Measurements from ENCODE around the gene LY6G6F. TPM values are rescaled to one million over a fixed set of nuclear protein-coding genes. Genes with fewer than 3 reads are reported as not detected.

The LY6G6F gene
- total RNA-seq, 1 donor from 2014 or later: not detected

DNA sequence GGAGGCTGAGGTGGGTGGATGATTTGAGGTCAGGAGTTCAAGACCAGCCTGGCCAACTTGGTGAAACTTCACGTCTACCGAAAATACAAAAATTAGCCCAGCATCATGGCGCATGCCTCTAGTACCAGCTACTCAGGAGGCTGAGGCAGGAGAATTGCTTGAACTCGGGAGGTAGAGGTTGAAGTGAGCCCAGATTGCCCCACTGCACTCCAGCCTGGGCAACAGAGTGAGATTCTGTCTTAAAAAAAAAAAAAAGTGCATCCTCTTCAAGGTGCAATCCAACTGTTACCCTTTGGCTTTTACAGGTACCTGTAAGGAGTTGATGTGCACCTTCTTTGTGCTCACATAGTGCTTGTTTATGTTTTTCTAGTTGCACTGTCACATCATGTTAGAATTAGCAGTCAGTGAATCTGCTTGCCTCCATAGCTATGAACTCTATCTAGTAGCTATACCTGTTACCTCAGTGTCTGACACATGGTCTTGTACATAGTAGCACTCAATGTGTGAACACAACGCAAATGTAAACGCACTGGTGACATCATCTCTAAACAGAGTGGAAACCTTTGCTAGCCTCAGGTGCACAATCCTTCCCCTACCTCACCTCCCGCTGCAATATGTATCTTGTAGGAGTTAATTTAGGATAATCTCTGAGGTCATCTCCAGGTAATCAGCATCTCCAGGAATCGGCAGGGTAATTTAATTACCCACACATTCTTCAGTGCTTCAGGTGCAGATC, 42.8 kb downstream of the LY6G6F start:
- Mint-ChIP-seq H3K4me1 (ENCODE audit: unreplicated experiment) (peaks cover 11% of the 10 kb centered on the region), H3K4me3 (no peak overlapping the region), H3K27ac (no peak overlapping the region), H3K9me3 (no peaks in the 10 kb centered on the region), H3K27me3 (no peaks in the 10 kb centered on the region), H3K36me3 (peaks cover 4% of the 10 kb centered on the region)
- TF ChIP-seq, protein P1, sequence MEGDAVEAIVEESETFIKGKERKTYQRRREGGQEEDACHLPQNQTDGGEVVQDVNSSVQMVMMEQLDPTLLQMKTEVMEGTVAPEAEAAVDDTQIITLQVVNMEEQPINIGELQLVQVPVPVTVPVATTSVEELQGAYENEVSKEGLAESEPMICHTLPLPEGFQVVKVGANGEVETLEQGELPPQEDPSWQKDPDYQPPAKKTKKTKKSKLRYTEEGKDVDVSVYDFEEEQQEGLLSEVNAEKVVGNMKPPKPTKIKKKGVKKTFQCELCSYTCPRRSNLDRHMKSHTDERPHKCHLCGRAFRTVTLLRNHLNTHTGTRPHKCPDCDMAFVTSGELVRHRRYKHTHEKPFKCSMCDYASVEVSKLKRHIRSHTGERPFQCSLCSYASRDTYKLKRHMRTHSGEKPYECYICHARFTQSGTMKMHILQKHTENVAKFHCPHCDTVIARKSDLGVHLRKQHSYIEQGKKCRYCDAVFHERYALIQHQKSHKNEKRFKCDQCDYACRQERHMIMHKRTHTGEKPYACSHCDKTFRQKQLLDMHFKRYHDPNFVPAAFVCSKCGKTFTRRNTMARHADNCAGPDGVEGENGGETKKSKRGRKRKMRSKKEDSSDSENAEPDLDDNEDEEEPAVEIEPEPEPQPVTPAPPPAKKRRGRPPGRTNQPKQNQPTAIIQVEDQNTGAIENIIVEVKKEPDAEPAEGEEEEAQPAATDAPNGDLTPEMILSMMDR (conservative IDR thresholded peaks at IDR 0.05): no peak
- DNase-seq (ENCODE audit: extremely low spot score, unreplicated experiment): no peak

DNA sequence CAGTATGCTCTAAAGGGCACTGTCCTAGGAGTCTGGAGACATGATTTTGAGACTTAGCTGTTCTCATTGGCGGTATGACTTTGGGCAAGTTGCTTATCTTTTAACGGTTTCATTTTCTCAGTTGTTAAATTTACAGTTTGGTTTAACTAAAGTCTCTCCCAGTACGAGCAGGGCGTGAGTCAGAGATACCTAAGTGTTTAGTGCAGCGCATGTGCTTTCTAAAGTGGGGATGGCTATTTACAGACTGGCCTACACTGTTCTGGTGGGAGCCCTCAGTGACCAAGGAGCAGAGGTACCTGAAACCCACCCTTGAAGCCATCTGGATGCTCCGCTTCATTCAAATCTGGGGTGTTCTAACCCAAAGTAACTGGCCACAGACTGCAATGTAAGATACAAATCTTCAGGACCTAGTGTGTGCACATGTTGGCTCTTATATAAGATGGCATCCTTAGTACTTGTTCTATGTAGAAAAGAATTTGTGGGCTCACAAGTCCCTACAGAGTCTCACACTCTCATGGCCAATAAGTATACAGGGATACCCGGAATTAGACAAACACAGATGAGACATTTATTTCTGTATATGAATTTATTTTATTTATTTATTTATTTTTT, 43.9 kb downstream of the LY6G6F start:
- Mint-ChIP-seq H3K9me3 (no peaks in the 10 kb centered on the region), H3K36me3 (peaks cover 4% of the 10 kb centered on the region), H3K27me3 (no peaks in the 10 kb centered on the region), H3K4me1 (ENCODE audit: unreplicated experiment) (peaks cover 5% of the 10 kb centered on the region), H3K4me3 (no peak overlapping the region), H3K27ac (no peak overlapping the region)
- DNase-seq (ENCODE audit: extremely low spot score, unreplicated experiment): no peak
- TF ChIP-seq, protein P1 (conservative IDR thresholded peaks at IDR 0.05): no peak

DNA sequence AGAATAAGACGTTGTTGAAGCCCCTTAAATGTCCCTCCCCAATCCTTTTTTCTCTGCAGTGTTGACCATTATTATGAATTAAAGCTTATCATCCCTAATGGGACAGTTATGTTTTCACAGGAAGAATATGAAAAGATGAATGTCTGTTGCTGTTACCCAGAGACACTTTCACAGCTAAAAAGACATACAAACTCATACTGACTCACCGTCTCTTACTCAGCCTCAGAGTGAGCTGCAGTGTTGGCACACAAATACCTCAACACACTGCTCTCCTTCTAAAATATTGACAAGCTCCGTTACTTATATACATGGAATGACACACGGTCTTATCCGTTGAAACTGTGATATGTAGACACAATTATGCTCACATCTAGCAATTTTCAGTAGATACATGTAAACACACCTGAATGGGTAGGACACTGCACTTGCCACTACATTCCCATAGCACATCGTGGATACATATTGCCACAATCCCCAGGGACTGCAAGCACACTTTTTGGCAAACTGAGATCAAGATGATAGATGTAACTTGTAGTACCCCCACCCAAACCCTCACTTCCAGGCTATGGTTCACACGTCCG, 46.2 kb downstream of the LY6G6F start:
- TF ChIP-seq, protein P1 (conservative IDR thresholded peaks at IDR 0.05): no peak
- Mint-ChIP-seq H3K9me3 (no peaks in the 10 kb centered on the region), H3K27ac (no peak overlapping the region)

DNA sequence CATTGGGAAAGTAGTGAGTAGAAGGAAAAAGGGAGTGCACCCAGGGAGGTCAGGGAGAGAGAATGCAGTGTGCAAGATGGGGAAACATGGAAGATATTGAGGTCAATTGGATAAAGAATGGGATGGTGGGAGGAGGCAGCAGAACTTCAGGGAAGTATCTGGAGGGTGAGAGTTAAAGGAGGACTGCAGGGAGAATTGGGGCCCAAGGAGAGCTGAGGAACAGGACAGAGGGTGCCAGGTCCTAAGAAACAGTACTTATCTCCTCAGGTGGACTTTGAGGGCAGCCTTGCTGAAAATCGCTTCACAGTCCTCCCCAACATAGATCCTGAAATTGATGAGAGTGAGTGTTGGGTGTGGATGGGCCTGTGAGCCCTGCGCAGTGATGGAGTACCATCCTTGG, 51.6 kb downstream of the LY6G6F start:
- Mint-ChIP-seq H3K27me3 (no peaks in the 10 kb centered on the region), H3K27ac (no peak overlapping the region), H3K4me3 (no peak overlapping the region), H3K9me3 (no peaks in the 10 kb centered on the region), H3K4me1 (ENCODE audit: unreplicated experiment) (peaks cover 2% of the 10 kb centered on the region), H3K36me3 (peaks cover 18% of the 10 kb centered on the region)
- DNase-seq (ENCODE audit: extremely low spot score, unreplicated experiment): no peak
- TF ChIP-seq, protein P1 (conservative IDR thresholded peaks at IDR 0.05): no peak

More for the DNA sequence above, 46.2 kb downstream of the LY6G6F start:
- DNase-seq (ENCODE audit: extremely low spot score, unreplicated experiment): no peak
- H3K27me3 Mint-ChIP-seq: no peaks in the 10 kb centered on the region
- H3K4me3 Mint-ChIP-seq: no peak overlapping the region
- no peaks in the 10 kb centered on the region for H3K36me3 Mint-ChIP-seq
- H3K4me1 Mint-ChIP-seq (ENCODE audit: unreplicated experiment): no peaks in the 10 kb centered on the region

Small RNA genes within 50 kb of the gene (microRNA-seq; reads per million reads assigned to microRNA genes)
- gene MIR4646: 1.1 reads per million

Other genes starting within 250 kb of the LY6G6F start
- gene MICB, start 208.7 kb upstream of the LY6G6F start, total RNA-seq (ENCODE audit: low replicate concordance): 0.14 and 0.86 TPM in 2 replicates
- gene MCCD1, start 177.9 kb upstream of the LY6G6F start, total RNA-seq (ENCODE audit: low replicate concordance): not detected in 2 replicates
- 410 and 636 TPM in 2 replicates for gene DDX39B, start 164.9 kb upstream of the LY6G6F start, total RNA-seq (ENCODE audit: low replicate concordance)
- 1.6 and 5.9 TPM in 2 replicates for gene ATP6V1G2, start 160.3 kb upstream of the LY6G6F start, total RNA-seq (ENCODE audit: low replicate concordance)
- gene NFKBIL1, start 159.3 kb upstream of the LY6G6F start, total RNA-seq (ENCODE audit: low replicate concordance): 21.1 and 24.2 TPM in 2 replicates
- gene LTA, start 134.6 kb upstream of the LY6G6F start, total RNA-seq (ENCODE audit: low replicate concordance): 0.22 TPM in 1 of 2 replicates, not detected in the other
- gene TNF, start 131.3 kb upstream of the LY6G6F start, total RNA-seq (ENCODE audit: low replicate concordance): not detected in 2 replicates
- 0.34 and 1.0 TPM in 2 replicates for gene LTB, start 124.4 kb upstream of the LY6G6F start, total RNA-seq (ENCODE audit: low replicate concordance)
- gene LST1, start 120.6 kb upstream of the LY6G6F start, total RNA-seq (ENCODE audit: low replicate concordance): not detected in 2 replicates
- gene NCR3, start 113.9 kb upstream of the LY6G6F start, total RNA-seq (ENCODE audit: low replicate concordance): not detected in 2 replicates
- 0.59 and 3.8 TPM in 2 replicates for gene AIF1, start 91.6 kb upstream of the LY6G6F start, total RNA-seq (ENCODE audit: low replicate concordance)
- 151 and 235 TPM in 2 replicates for gene PRRC2A, start 86.2 kb upstream of the LY6G6F start, total RNA-seq (ENCODE audit: low replicate concordance)
- 334 and 378 TPM in 2 replicates for gene BAG6, start 54.2 kb upstream of the LY6G6F start, total RNA-seq (ENCODE audit: low replicate concordance)
- 11.2 and 20.9 TPM in 2 replicates for gene APOM, start 51.0 kb upstream of the LY6G6F start, total RNA-seq (ENCODE audit: low replicate concordance)
- gene C6orf47, start 46.1 kb upstream of the LY6G6F start, total RNA-seq (ENCODE audit: low replicate concordance): 22.3 and 28.1 TPM in 2 replicates
- gene GPANK1, start 41.9 kb upstream of the LY6G6F start, total RNA-seq (ENCODE audit: low replicate concordance): 17.6 and 20.2 TPM in 2 replicates
- 142 and 175 TPM in 2 replicates for gene CSNK2B, start 40.8 kb upstream of the LY6G6F start, total RNA-seq (ENCODE audit: low replicate concordance)
- gene LY6G5B, start 36.9 kb upstream of the LY6G6F start, total RNA-seq (ENCODE audit: low replicate concordance): 13.9 and 22.0 TPM in 2 replicates
- gene LY6G5C, start 25.8 kb upstream of the LY6G6F start, total RNA-seq (ENCODE audit: low replicate concordance): 2.0 and 2.3 TPM in 2 replicates
- gene ABHD16A, start 3.5 kb upstream of the LY6G6F start, total RNA-seq (ENCODE audit: low replicate concordance): 80.9 and 91.3 TPM in 2 replicates
- 1.5 TPM in 1 of 2 replicates, not detected in the other for gene LY6G6D, start 8.5 kb downstream of the LY6G6F start, total RNA-seq (ENCODE audit: low replicate concordance)
- 2.5 and 16.2 TPM in 2 replicates for gene LY6G6C, start 14.9 kb downstream of the LY6G6F start, total RNA-seq (ENCODE audit: low replicate concordance)
- 0.41 and 0.81 TPM in 2 replicates for gene MPIG6B, start 16.5 kb downstream of the LY6G6F start, total RNA-seq (ENCODE audit: low replicate concordance)
- 101 and 138 TPM in 2 replicates for gene DDAH2, start 22.4 kb downstream of the LY6G6F start, total RNA-seq (ENCODE audit: low replicate concordance)
- 294 and 381 TPM in 2 replicates for gene CLIC1, start 29.7 kb downstream of the LY6G6F start, total RNA-seq (ENCODE audit: low replicate concordance)
- gene MSH5, start 33.1 kb downstream of the LY6G6F start, total RNA-seq (ENCODE audit: low replicate concordance): 20.7 and 46.7 TPM in 2 replicates
- gene SAPCD1, start 55.8 kb downstream of the LY6G6F start, total RNA-seq (ENCODE audit: low replicate concordance): 3.2 and 8.9 TPM in 2 replicates
- 6.1 and 6.4 TPM in 2 replicates for gene VWA7, start 70.5 kb downstream of the LY6G6F start, total RNA-seq (ENCODE audit: low replicate concordance)
- gene VARS1, start 88.9 kb downstream of the LY6G6F start, total RNA-seq (ENCODE audit: low replicate concordance): 89.0 and 104 TPM in 2 replicates
- gene LSM2, start 100.1 kb downstream of the LY6G6F start, total RNA-seq (ENCODE audit: low replicate concordance): 57.9 and 74.5 TPM in 2 replicates
- 1.8 and 1.9 TPM in 2 replicates for gene HSPA1L, start 108.4 kb downstream of the LY6G6F start, total RNA-seq (ENCODE audit: low replicate concordance)
- gene HSPA1A, start 108.7 kb downstream of the LY6G6F start, total RNA-seq (ENCODE audit: low replicate concordance): 45.7 and 54.7 TPM in 2 replicates
- 132 and 252 TPM in 2 replicates for gene HSPA1B, start 120.9 kb downstream of the LY6G6F start, total RNA-seq (ENCODE audit: low replicate concordance)
- gene NEU1, start 156.0 kb downstream of the LY6G6F start, total RNA-seq (ENCODE audit: low replicate concordance): 46.9 and 62.5 TPM in 2 replicates
- gene SLC44A4, start 172.1 kb downstream of the LY6G6F start, total RNA-seq (ENCODE audit: low replicate concordance): 8.8 and 10.6 TPM in 2 replicates
- gene EHMT2, start 190.8 kb downstream of the LY6G6F start, total RNA-seq (ENCODE audit: low replicate concordance): 59.9 and 136 TPM in 2 replicates
- gene ZBTB12, start 195.2 kb downstream of the LY6G6F start, total RNA-seq (ENCODE audit: low replicate concordance): 8.2 and 37.7 TPM in 2 replicates
- gene C2, start 220.9 kb downstream of the LY6G6F start, total RNA-seq (ENCODE audit: low replicate concordance): 2.2 and 3.6 TPM in 2 replicates
- gene CFB, start 239.2 kb downstream of the LY6G6F start, total RNA-seq (ENCODE audit: low replicate concordance): 7.8 and 13.6 TPM in 2 replicates

All from type B pancreatic cell (in vitro differentiated cells).